Kidney (tissue), 14 donors: ENCODE data around the gene DUSP16. TPM values are rescaled to one million over a fixed set of nuclear protein-coding genes. Genes with fewer than 3 reads are reported as not detected.

Source experiments
- DNase-seq, 5 donors: peaks; one replicate each; pipeline ENCODE4 v3.0.0-alpha.2; 2013 to 2020
- FAIRE-seq: peaks from 2 replicates; lab custom pipeline; 2012; peaks lifted over from hg19 to GRCh38; lab: Jason Lieb, UNC
- H3K27ac ChIP-seq, 2 donors: one replicate each; pipeline ENCODE4 v1.7.0; 2013; ENCODE audit warnings: low read depth in 2 of 2, low read length in 2 of 2, inconsistent platforms in 1 of 2
- H3K27me3 ChIP-seq: one replicate; pipeline ENCODE4 v1.7.1; 2013; ENCODE audit warnings: low read length, inconsistent platforms; ENCODE audit not compliant: control insufficient read depth, insufficient read depth
- H3K36me3 ChIP-seq, 3 donors: one replicate each; pipeline versions ENCODE4 v1.7.0 to v1.7.1; 2013; ENCODE audit warnings: low read length in 3 of 3, control low read depth in 1 of 3, inconsistent platforms in 1 of 3; ENCODE audit not compliant: insufficient read depth in 3 of 3, control insufficient read depth in 2 of 3
- H3K4me1 ChIP-seq, 3 donors: one replicate each; pipeline versions ENCODE4 v1.7.0 to v1.7.1; 2013; ENCODE audit warnings: low read length in 3 of 3, inconsistent platforms in 1 of 3, low read depth in 1 of 3; ENCODE audit not compliant: control insufficient read depth in 2 of 3, insufficient read depth in 2 of 3
- H3K4me3 ChIP-seq, 3 donors: one replicate each; pipeline versions ENCODE4 v1.7.0 to v1.8.1; 2013; ENCODE audit warnings: low read length in 3 of 3, control low read depth in 1 of 3, inconsistent platforms in 1 of 3
- H3K9ac ChIP-seq, 3 donors: one replicate each; pipeline versions ENCODE4 v1.7.0 to v1.7.1; 2013; ENCODE audit warnings: low read length in 3 of 3, control low read depth in 1 of 3, inconsistent platforms in 1 of 3
- H3K9me3 ChIP-seq, 3 donors: one replicate each; pipeline versions ENCODE4 v1.7.0 to v1.7.1; 2013; ENCODE audit warnings: low read length in 3 of 3, control low read depth in 1 of 3, inconsistent platforms in 1 of 3; ENCODE audit not compliant: control insufficient read depth in 2 of 3, insufficient read depth in 1 of 3
- intact Hi-C: fragments of 100-400 bp; cut with DNase I; formaldehyde crosslinking; loops from one replicate; pipeline ENCODE4 v1.11.1; 2022
- polyA plus RNA-seq: library from polyadenylated mRNA; stranded (reverse); fragments of 350-450 nt; fragmentation: Illumina TruSeq; extraction: RNeasy Lipid Tissue Mini Kit (QIAGEN cat#74804); gene quantifications from one replicate; pipeline ENCODE4 v1.2.3, GENCODE V29; 2014; ENCODE audit warnings: low read depth, low replicate concordance; ENCODE audit not compliant: insufficient read depth
- total RNA-seq: library from RNA; stranded (reverse); fragmentation: NEBNext Ultra II Directional; extraction: Animal tissue kit (Norgen Biotek cat#: 25700); gene quantifications from one replicate; pipeline ENCODE4 v1.2.1, GENCODE V29; 2021
- TF ChIP-seq, protein P1 (sequence below): IDR thresholded peaks from 3 replicates; pipeline ENCODE4 v1.5.1; 2012; ENCODE audit warnings: mild to moderate bottlenecking, moderate library complexity, borderline replicate concordance; ENCODE audit not compliant: insufficient read depth; ENCODE audit errors: extremely low read depth
- donor health status: control.
- donor health status: control.
- donor health status: control.
- donor health status: control.
- donor health status: control.
- donor health status: DM: yes; HTN: yes; CAD: no.
- donor health status: Normal renal cell carcinoma (clear cell type).

DUSP16 gene
- total and polyA plus RNA-seq, 2 donors from 2014 or later: 6.6 to 27.4 TPM

DNA sequence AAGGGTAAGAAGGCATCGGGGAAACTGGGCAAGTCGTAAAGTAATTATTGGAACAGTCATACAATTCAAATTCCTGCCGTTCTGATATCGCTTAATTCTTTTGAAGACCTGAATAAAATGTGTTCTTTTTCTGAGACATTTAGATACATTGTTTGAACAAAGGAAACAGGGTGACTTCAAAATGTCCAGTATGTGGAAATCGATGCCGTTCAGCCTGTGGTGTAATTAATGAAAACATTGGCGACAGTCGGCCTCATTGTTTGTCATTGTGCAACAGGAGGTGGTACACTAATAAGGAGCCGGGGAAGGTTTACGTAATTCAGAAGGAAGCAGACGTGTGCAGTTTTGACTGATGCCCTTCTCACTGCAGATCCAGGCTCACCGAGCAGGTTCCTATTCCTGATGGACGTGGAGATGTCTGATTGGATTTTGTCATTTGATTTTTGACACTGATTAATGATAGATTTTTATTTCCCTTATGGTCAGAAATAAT, 113.1 kb downstream of the DUSP16 start:
- Histone ChIP-seq H3K27me3 (no peaks in the 10 kb centered on the region), H3K36me3 (no peaks in the 10 kb centered on the region), H3K9ac (no peak overlapping the region), H3K4me1 (no peaks in the 10 kb centered on the region), H3K27ac (no peak overlapping the region), H3K4me3 (no peak overlapping the region), H3K9me3 (no peaks in the 10 kb centered on the region)
- FAIRE-seq (no peak), DNase-seq (no peak)
- intact Hi-C loops: no loop called here
- TF ChIP-seq, protein P1, sequence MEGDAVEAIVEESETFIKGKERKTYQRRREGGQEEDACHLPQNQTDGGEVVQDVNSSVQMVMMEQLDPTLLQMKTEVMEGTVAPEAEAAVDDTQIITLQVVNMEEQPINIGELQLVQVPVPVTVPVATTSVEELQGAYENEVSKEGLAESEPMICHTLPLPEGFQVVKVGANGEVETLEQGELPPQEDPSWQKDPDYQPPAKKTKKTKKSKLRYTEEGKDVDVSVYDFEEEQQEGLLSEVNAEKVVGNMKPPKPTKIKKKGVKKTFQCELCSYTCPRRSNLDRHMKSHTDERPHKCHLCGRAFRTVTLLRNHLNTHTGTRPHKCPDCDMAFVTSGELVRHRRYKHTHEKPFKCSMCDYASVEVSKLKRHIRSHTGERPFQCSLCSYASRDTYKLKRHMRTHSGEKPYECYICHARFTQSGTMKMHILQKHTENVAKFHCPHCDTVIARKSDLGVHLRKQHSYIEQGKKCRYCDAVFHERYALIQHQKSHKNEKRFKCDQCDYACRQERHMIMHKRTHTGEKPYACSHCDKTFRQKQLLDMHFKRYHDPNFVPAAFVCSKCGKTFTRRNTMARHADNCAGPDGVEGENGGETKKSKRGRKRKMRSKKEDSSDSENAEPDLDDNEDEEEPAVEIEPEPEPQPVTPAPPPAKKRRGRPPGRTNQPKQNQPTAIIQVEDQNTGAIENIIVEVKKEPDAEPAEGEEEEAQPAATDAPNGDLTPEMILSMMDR: no peak

DNA sequence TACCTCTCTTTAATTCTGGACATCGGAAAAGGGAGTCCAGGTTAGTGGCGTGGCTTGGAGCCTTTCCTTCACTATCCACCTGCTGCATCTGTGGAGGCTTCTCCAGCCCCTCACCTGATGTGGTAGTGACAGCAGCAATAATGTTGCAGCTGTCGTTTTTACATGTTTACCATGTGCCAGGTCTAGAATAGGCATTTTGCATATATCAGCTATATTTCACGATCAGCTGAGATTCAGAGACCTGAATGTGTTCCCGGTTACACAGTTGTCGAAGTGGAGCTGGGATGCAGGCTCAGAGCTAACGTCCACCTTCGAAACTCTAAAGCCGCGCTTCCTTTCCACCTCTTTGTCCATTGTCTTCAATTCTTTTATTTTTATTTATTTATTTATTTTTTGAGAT, 114.8 kb downstream of the DUSP16 start:
- no peak for FAIRE-seq
- H3K36me3 ChIP-seq: no peaks in the 10 kb centered on the region
- no peak overlapping the region for H3K4me3 ChIP-seq
- no peak overlapping the region for H3K9ac ChIP-seq
- H3K27me3 ChIP-seq: no peaks in the 10 kb centered on the region
- TF ChIP-seq, protein P1: no peak
- peaks cover 0 to 6% (median 0%) of the 10 kb centered on the region in 3 donors for H3K4me1 ChIP-seq
- no peaks in the 10 kb centered on the region for H3K9me3 ChIP-seq
- no peak overlapping the region for H3K27ac ChIP-seq
- DNase-seq: no peak
- intact Hi-C loops: no loop called here

DNA sequence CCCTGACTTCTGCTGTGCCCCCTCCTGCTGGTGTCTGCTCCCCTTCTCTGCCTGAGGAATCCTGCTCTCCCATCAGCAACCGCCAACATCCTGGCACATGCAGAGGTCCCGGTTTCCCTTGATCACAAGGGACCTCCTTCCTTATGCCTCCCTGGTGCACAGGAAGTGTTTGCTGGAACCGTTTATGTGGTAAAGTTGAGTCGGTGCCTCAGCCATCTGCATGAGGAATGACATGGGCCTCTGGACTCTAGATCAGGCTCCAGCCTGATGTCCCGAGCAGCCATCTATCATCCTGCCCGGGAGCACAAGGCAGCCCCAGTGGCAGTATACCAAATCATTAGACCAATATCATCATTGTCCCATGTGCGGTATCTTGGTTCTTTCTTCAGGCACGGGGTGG, 115.4 kb downstream of the DUSP16 start:
- H3K9me3 ChIP-seq: no peaks in the 10 kb centered on the region
- no peaks in the 10 kb centered on the region for H3K36me3 ChIP-seq
- H3K27ac ChIP-seq: no peak overlapping the region
- TF ChIP-seq, protein P1: no peak
- no peak overlapping the region for H3K9ac ChIP-seq
- FAIRE-seq: no peak
- H3K4me3 ChIP-seq: no peak overlapping the region
- peaks cover 0 to 6% (median 0%) of the 10 kb centered on the region in 3 donors for H3K4me1 ChIP-seq
- no peak for DNase-seq
- no peaks in the 10 kb centered on the region for H3K27me3 ChIP-seq
- intact Hi-C loops: no loop called here

DNA sequence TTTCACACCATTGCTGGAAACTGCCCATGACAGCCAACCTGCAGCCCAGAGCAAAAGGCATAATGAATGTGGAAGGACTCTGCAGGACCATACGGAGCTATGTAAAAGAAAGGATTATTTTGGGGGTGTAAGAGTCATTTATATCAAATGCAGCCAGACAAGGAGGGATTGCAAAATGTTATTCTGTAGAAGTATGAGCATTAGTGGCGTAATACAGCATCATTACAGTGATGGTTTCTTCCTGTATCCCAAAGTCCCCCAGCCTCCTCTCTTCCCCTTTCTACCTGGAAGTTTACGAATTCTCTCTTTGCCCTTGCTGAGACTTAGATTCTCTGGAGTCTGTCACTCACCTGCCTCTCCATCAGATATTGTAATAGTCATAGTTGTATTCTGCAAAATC, 115.9 kb downstream of the DUSP16 start:
- no peak overlapping the region for H3K9ac ChIP-seq
- DNase-seq: no peak
- no peaks in the 10 kb centered on the region for H3K27me3 ChIP-seq
- H3K4me3 ChIP-seq: no peak overlapping the region
- no peaks in the 10 kb centered on the region for H3K36me3 ChIP-seq
- H3K4me1 ChIP-seq: peaks cover 0 to 6% (median 0%) of the 10 kb centered on the region in 3 donors
- TF ChIP-seq, protein P1: no peak
- FAIRE-seq: no peak
- H3K9me3 ChIP-seq: no peaks in the 10 kb centered on the region
- H3K27ac ChIP-seq: no peak overlapping the region
- intact Hi-C loops: no loop called here
